Measurements from ENCODE around the gene CLEC4C. TPM values are rescaled to one million over a fixed set of nuclear protein-coding genes. Genes with fewer than 3 reads are reported as not detected.
A peak's percentile ranks its signal among the peaks of the same experiment; 100 is the strongest.
"Not testable (repeated sequence)": the region's sequence is repeated elsewhere in the genome, so short reads cannot be mapped to it uniquely, and the experiment has no call there.

The CLEC4C gene
- total RNA-seq, 8 experiments from 2014 or later: 0.24 to 0.41 TPM; not detected in 6

GRCh38 chr12:7751941-7752922 is 5.1 kb upstream of the CLEC4C start:
- in situ Hi-C loops (cut with MboI; ENCODE audit: low pct_unique_long_range_greater_than_20kb in 2 of 9, low sequenced_read_pairs in 9 of 9, unreplicated experiment in 9 of 9); H3K4me1 ChIP-seq (replicated peaks in 1 of 2); ATAC-seq (replicated peaks in 6 of 8); H3K27ac ChIP-seq; H3K4me3 ChIP-seq: not testable (repeated sequence)
- WGBS, 10 experiments: 47 to 100% (median 93%) methylated on average over 1 to 10 of the region's 48 CpGs

- Histone ChIP-seq H3K27ac (no peak overlapping the region), H3K4me1 (replicated peaks in 1 of 2) (no peaks in the 10 kb centered on the region), H3K4me3 (no peak overlapping the region)
- ATAC-seq (replicated peaks in 6 of 8): no peak
- 0 to 100% (median 93%) methylated on average over 1 to 10 of the region's 20 CpGs; no CpG with 5 or more reads in 3 of the 10 experiments for WGBS, 10 experiments
- in situ Hi-C loops (cut with MboI; ENCODE audit: low pct_unique_long_range_greater_than_20kb in 2 of 9, low sequenced_read_pairs in 9 of 9, unreplicated experiment in 9 of 9): no loop called here
Measured at GRCh38 chr12:7751394-7751793, 4.2 kb upstream of the CLEC4C start.

GRCh38 chr12:7750350-7750749 is 3.2 kb upstream of the CLEC4C start:
- no peaks in the 10 kb centered on the region for H3K4me1 ChIP-seq (replicated peaks in 1 of 2)
- H3K27ac ChIP-seq: no peak overlapping the region
- in situ Hi-C loops (cut with MboI; ENCODE audit: low pct_unique_long_range_greater_than_20kb in 2 of 9, low sequenced_read_pairs in 9 of 9, unreplicated experiment in 9 of 9): no loop called here
- H3K4me3 ChIP-seq: no peak overlapping the region
- peak in 2 of 8 experiments; percentile 25 to 88 for ATAC-seq (replicated peaks in 6 of 8)
- WGBS, 10 experiments: 43 to 96% (median 83%) methylated on average over 3 to 6 of the region's 6 CpGs; no CpG with 5 or more reads in 5 of the 10 experiments

GRCh38 chr12:7749442-7749841 is 2.3 kb upstream of the CLEC4C start:
- WGBS, 10 experiments: 40 to 86% (median 72%) methylated on average over 1 to 8 of the region's 8 CpGs; no CpG with 5 or more reads in 3 of the 10 experiments
- in situ Hi-C loops (cut with MboI; ENCODE audit: low pct_unique_long_range_greater_than_20kb in 2 of 9, low sequenced_read_pairs in 9 of 9, unreplicated experiment in 9 of 9): no loop called here
- H3K4me3 ChIP-seq: no peak overlapping the region
- no peak overlapping the region for H3K27ac ChIP-seq
- H3K4me1 ChIP-seq (replicated peaks in 1 of 2): no peaks in the 10 kb centered on the region
- no peak for ATAC-seq (replicated peaks in 6 of 8)

GRCh38 chr12:7748852-7749251 is 1.7 kb upstream of the CLEC4C start:
- in situ Hi-C loops (cut with MboI; ENCODE audit: low pct_unique_long_range_greater_than_20kb in 2 of 9, low sequenced_read_pairs in 9 of 9, unreplicated experiment in 9 of 9): no loop called here
- H3K4me3 ChIP-seq: no peak overlapping the region
- no peak overlapping the region for H3K27ac ChIP-seq

GRCh38 chr12:7732993-7733392 is 14.2 kb downstream of the CLEC4C start:
- ATAC-seq (replicated peaks in 6 of 8): no peak
- 14 to 100% (median 84%) methylated on average over 1 to 2 of the region's 3 CpGs; no CpG with 5 or more reads in 2 of the 10 experiments for WGBS, 10 experiments
- in situ Hi-C loops (cut with MboI; ENCODE audit: low pct_unique_long_range_greater_than_20kb in 2 of 9, low sequenced_read_pairs in 9 of 9, unreplicated experiment in 9 of 9): no loop called here
- H3K27ac ChIP-seq: no peak overlapping the region
- H3K4me1 ChIP-seq (replicated peaks in 1 of 2): peaks cover 18 to 21% of the 10 kb centered on the region in 2 donors
- no peak overlapping the region for H3K4me3 ChIP-seq

More at GRCh38 chr12:7748852-7749251, 1.7 kb upstream of the CLEC4C start:
- H3K4me1 ChIP-seq (replicated peaks in 1 of 2): no peaks in the 10 kb centered on the region
- WGBS, 10 experiments: 20 to 100% (median 80%) methylated on average over 1 to 3 of the region's 4 CpGs; no CpG with 5 or more reads in 2 of the 10 experiments
- no peak for ATAC-seq (replicated peaks in 6 of 8)

GRCh38 chr12:7731486-7731885 is 15.7 kb downstream of the CLEC4C start:
- in situ Hi-C loops (cut with MboI; ENCODE audit: low pct_unique_long_range_greater_than_20kb in 2 of 9, low sequenced_read_pairs in 9 of 9, unreplicated experiment in 9 of 9): no loop called here
- 7 to 88% (median 22%) methylated on average over 1 to 5 of the region's 5 CpGs; no CpG with 5 or more reads in 2 of the 10 experiments for WGBS, 10 experiments

GRCh38 chr12:7730984-7731383 is 16.2 kb downstream of the CLEC4C start:
- ATAC-seq (replicated peaks in 6 of 8): peak in 5 of 8 experiments; percentile 21 to 40 (median 27)
- peak overlapping the region; percentile 10 to 14 for H3K27ac ChIP-seq
- in situ Hi-C loops (cut with MboI; ENCODE audit: low pct_unique_long_range_greater_than_20kb in 2 of 9, low sequenced_read_pairs in 9 of 9, unreplicated experiment in 9 of 9): not testable (repeated sequence)

More at GRCh38 chr12:7731486-7731885, 15.7 kb downstream of the CLEC4C start:
- H3K4me3 ChIP-seq: no peak overlapping the region
- peaks cover 18 to 21% of the 10 kb centered on the region in 2 donors for H3K4me1 ChIP-seq (replicated peaks in 1 of 2)
- H3K27ac ChIP-seq: peak overlapping the region; percentile 10 to 14
- ATAC-seq (replicated peaks in 6 of 8): peak in 5 of 8 experiments; percentile 95 to 99 (median 97)

GRCh38 chr12:7729746-7730145 is 17.4 kb downstream of the CLEC4C start:
- in situ Hi-C loops (cut with MboI; ENCODE audit: low pct_unique_long_range_greater_than_20kb in 2 of 9, low sequenced_read_pairs in 9 of 9, unreplicated experiment in 9 of 9): no loop called here
- Histone ChIP-seq H3K27ac (no peak overlapping the region), H3K4me1 (replicated peaks in 1 of 2) (peaks cover 18 to 21% of the 10 kb centered on the region in 2 donors), H3K4me3 (no peak overlapping the region)
- ATAC-seq (replicated peaks in 6 of 8): peak in 1 of 8 experiments; percentile 46
- 5 to 100% (median 75%) methylated on average over 1 to 4 of the region's 4 CpGs; no CpG with 5 or more reads in 4 of the 10 experiments for WGBS, 10 experiments

More at GRCh38 chr12:7730984-7731383, 16.2 kb downstream of the CLEC4C start:
- not testable (repeated sequence) for H3K4me3 ChIP-seq
- peaks cover 18 to 21% of the 10 kb centered on the region in 2 donors for H3K4me1 ChIP-seq (replicated peaks in 1 of 2)

- ATAC-seq (replicated peaks in 6 of 8): peak in 1 of 8 experiments; percentile 27
- in situ Hi-C loops (cut with MboI; ENCODE audit: low pct_unique_long_range_greater_than_20kb in 2 of 9, low sequenced_read_pairs in 9 of 9, unreplicated experiment in 9 of 9): no loop called here
- Histone ChIP-seq H3K27ac (no peak overlapping the region), H3K4me1 (replicated peaks in 1 of 2) (no peaks in the 10 kb centered on the region), H3K4me3 (no peak overlapping the region)
- 8 to 100% (median 74%) methylated on average over 1 to 3 of the region's 3 CpGs; no CpG with 5 or more reads in 4 of the 10 experiments for WGBS, 10 experiments
Measured at GRCh38 chr12:7723926-7724325, 23.2 kb downstream of the CLEC4C start.

GRCh38 chr12:7719946-7720730 is 27.0 kb downstream of the CLEC4C start:
- H3K4me3 ChIP-seq: no peak overlapping the region
- no peak overlapping the region for H3K27ac ChIP-seq
- WGBS, 10 experiments: 50 to 96% (median 74%) methylated on average over 3 to 14 of the region's 15 CpGs
- H3K4me1 ChIP-seq (replicated peaks in 1 of 2): peaks cover 0 to 2% of the 10 kb centered on the region in 2 donors
- in situ Hi-C loops (cut with MboI; ENCODE audit: low pct_unique_long_range_greater_than_20kb in 2 of 9, low sequenced_read_pairs in 9 of 9, unreplicated experiment in 9 of 9): no loop called here
- ATAC-seq (replicated peaks in 6 of 8): no peak

- H3K4me1 ChIP-seq (replicated peaks in 1 of 2): peaks cover 0 to 2% of the 10 kb centered on the region in 2 donors
- in situ Hi-C loops (cut with MboI; ENCODE audit: low pct_unique_long_range_greater_than_20kb in 2 of 9, low sequenced_read_pairs in 9 of 9, unreplicated experiment in 9 of 9): no loop called here
- H3K4me3 ChIP-seq: no peak overlapping the region
- WGBS, 10 experiments: 0 to 47% (median 17%) methylated on average over 3 to 5 of the region's 5 CpGs; no CpG with 5 or more reads in 2 of the 10 experiments
- no peak overlapping the region for H3K27ac ChIP-seq
- peak; percentile 61 to 85 (median 73) for ATAC-seq (replicated peaks in 6 of 8)
Measured at GRCh38 chr12:7716381-7716780, 30.8 kb downstream of the CLEC4C start.
